GM12878 (cell line): ENCODE measurements around the gene TRAFD1. TPM values are rescaled to one million over a fixed set of nuclear protein-coding genes. Genes with fewer than 3 reads are reported as not detected.

Experiments
- ATAC-seq: fragments of 200-7000 bp; cut with Tn5 transposase; 3 replicates; pipeline ENCODE4 v1.9.1; 2020; ENCODE audit warnings: mild to moderate bottlenecking, moderate library complexity
- BruUV-seq: library from RNA; stranded (reverse); fragments of 400-500 nt; replicated peaks from 2 replicates; lab custom pipeline; 2021; lab: Mats Ljungman, UMichigan
- CTCF ChIA-PET: fragments of 300-600 bp; sonication (Branson Sonifier 250); formaldehyde crosslinking; extraction: SDS; loops from one replicate; lab custom pipeline; 2021; ENCODE audit warnings: inconsistent platforms; lab: Yijun Ruan, JAX
- POLR2A ChIA-PET: fragments of 350-600 bp; formaldehyde crosslinking; extraction: SDS; loops from one replicate; lab custom pipeline; 2021; ENCODE audit warnings: inconsistent platforms; lab: Charles Lee
- RAD21 ChIA-PET: fragments of 300-600 bp; sonication (Branson Sonifier 250); formaldehyde crosslinking; loops from one replicate; lab custom pipeline; 2023; ENCODE audit warnings: antibody characterized with exemption; ENCODE audit not compliant: unreplicated experiment; lab: Charles Lee
- SMC1A ChIA-PET: fragments of 300-600 bp; sonication (Branson Sonifier 250); formaldehyde crosslinking; loops from one replicate; lab custom pipeline; 2023; ENCODE audit not compliant: unreplicated experiment, uncharacterized antibody; lab: Charles Lee
- DNase-seq: peaks from one replicate; pipeline ENCODE4 v3.0.0-alpha.2; 2011; ENCODE audit warnings: low read depth, low spot score
- FAIRE-seq: peaks from 3 replicates; lab custom pipeline; 2011; peaks lifted over from hg19 to GRCh38; lab: Jason Lieb, UNC
- H2AFZ ChIP-seq: 2 replicates; pipeline ENCODE4 v1.6.0; 2011; ENCODE audit warnings: low read depth, low read length, control low read depth; ENCODE audit not compliant: control insufficient read depth
- H3K27ac ChIP-seq: 2 replicates; pipeline ENCODE4 v1.5.1; 2011; ENCODE audit warnings: control low read depth; ENCODE audit not compliant: control insufficient read depth, insufficient read depth
- H3K27me3 ChIP-seq, 2 experiments: replicated peaks in 1 of 2; 2 replicates each; pipeline versions ENCODE4 v1.6.0 to v1.6.1; 2011; ENCODE audit warnings: low read length in 1 of 2; ENCODE audit not compliant: control insufficient read depth in 2 of 2, insufficient read depth in 2 of 2
- H3K36me3 ChIP-seq, 2 experiments: 2 replicates each; pipeline ENCODE4 v1.5.1; 2011; ENCODE audit warnings: low read length in 1 of 2; ENCODE audit not compliant: control insufficient read depth in 2 of 2, insufficient read depth in 2 of 2
- H3K4me1 ChIP-seq: 2 replicates; pipeline ENCODE4 v1.6.1; 2011; ENCODE audit warnings: mild to moderate bottlenecking, low read length, moderate library complexity, mixed read lengths; ENCODE audit not compliant: control insufficient read depth, insufficient read depth
- H3K4me2 ChIP-seq: 2 replicates; pipeline ENCODE4 v1.6.0; 2011; ENCODE audit warnings: control low read depth; ENCODE audit not compliant: control insufficient read depth, insufficient read depth
- H3K4me3 ChIP-seq: fragments of 200-600 bp; sonication (generic); 2 replicates; pipeline ENCODE4 v1.5.1; 2016
- H3K79me2 ChIP-seq: 2 replicates; pipeline ENCODE4 v1.6.0; 2011; ENCODE audit warnings: low read length; ENCODE audit not compliant: control insufficient read depth, insufficient read depth
- H3K9ac ChIP-seq: 2 replicates; pipeline ENCODE4 v1.8.0; 2011; ENCODE audit warnings: low read length, control low read depth, mixed read lengths; ENCODE audit not compliant: control insufficient read depth, insufficient read depth
- H3K9me3 ChIP-seq: replicated peaks from 3 replicates; pipeline ENCODE4 v1.5.1; 2011; ENCODE audit warnings: mild to moderate bottlenecking, low read length; ENCODE audit not compliant: control insufficient read depth, insufficient read depth
- H4K20me1 ChIP-seq: 2 replicates; pipeline ENCODE4 v1.6.0; 2011; ENCODE audit not compliant: control insufficient read depth, insufficient read depth
- BHLHE40 ChIP-seq, 2 experiments: fragments of 450-650 bp in 1 of 2; IDR thresholded peaks; 2 replicates each; pipeline ENCODE4 v1.6.1; 2011 to 2017; ENCODE audit warnings: low read depth in 2 of 2, borderline replicate concordance in 1 of 2, improper control_type of control experiment in 1 of 2, low read length in 1 of 2, mild to moderate bottlenecking in 1 of 2
- CBX5 ChIP-seq: sonication (generic); IDR thresholded peaks from 2 replicates; pipeline ENCODE4 v1.6.1; 2016; ENCODE audit warnings: low read depth, moderate library complexity, mild to moderate bottlenecking, inconsistent platforms
- CHD2 ChIP-seq: IDR thresholded peaks from 2 replicates; pipeline ENCODE4 v1.6.1; 2011; ENCODE audit warnings: low read depth, low read length, improper control_type of control experiment, borderline replicate concordance
- CREB1 ChIP-seq: IDR thresholded peaks from 2 replicates; pipeline ENCODE4 v1.6.1; 2012; ENCODE audit warnings: low read depth, mild to moderate bottlenecking, inconsistent platforms
- CREM ChIP-seq: IDR thresholded peaks from 2 replicates; pipeline ENCODE4 v1.6.1; 2014; ENCODE audit warnings: antibody characterized with exemption, low read depth
- HCFC1 ChIP-seq: fragments of 150-350 bp; IDR thresholded peaks from 2 replicates; pipeline ENCODE4 v1.6.1; 2014; ENCODE audit warnings: low read length
- IKZF1 ChIP-seq: fragments of 450-650 bp; conservative IDR thresholded peaks from 2 replicates; pipeline ENCODE4 v1.6.1; 2017; ENCODE audit warnings: antibody characterized with exemption, mild to moderate bottlenecking
- IRF5 ChIP-seq: fragments of 450-650 bp; IDR thresholded peaks from 2 replicates; pipeline ENCODE4 v1.6.1; 2017; ENCODE audit warnings: borderline replicate concordance
- KDM1A ChIP-seq: fragments of 200-600 bp; sonication (generic); IDR thresholded peaks from 2 replicates; pipeline ENCODE4 v1.6.1; 2016; ENCODE audit warnings: borderline replicate concordance
- KLF5 ChIP-seq: fragments of 450-650 bp; IDR thresholded peaks from 2 replicates; pipeline ENCODE4 v1.6.1; 2014; ENCODE audit warnings: mild to moderate bottlenecking; ENCODE audit not compliant: partially characterized antibody
- MTA2 ChIP-seq: fragments of 450-650 bp; IDR thresholded peaks from 2 replicates; pipeline ENCODE4 v1.6.1; 2016; ENCODE audit warnings: low read depth, mild to moderate bottlenecking, moderate library complexity
- PAX8 ChIP-seq: fragments of 450-650 bp; IDR thresholded peaks from 2 replicates; pipeline ENCODE4 v1.6.1; 2017; ENCODE audit warnings: mild to moderate bottlenecking, moderate library complexity
- RCOR1 ChIP-seq: conservative IDR thresholded peaks from 2 replicates; pipeline ENCODE4 v1.6.1; 2012; ENCODE audit warnings: low read depth, low read length, improper control_type of control experiment
- RELA ChIP-seq: fragments of 450-650 bp; IDR thresholded peaks from 2 replicates; pipeline ENCODE4 v1.8.0; 2014; ENCODE audit warnings: borderline replicate concordance; ENCODE audit not compliant: partially characterized antibody
- SMAD1 ChIP-seq: fragments of 450-650 bp; IDR thresholded peaks from 2 replicates; pipeline ENCODE4 v1.6.1; 2018; ENCODE audit warnings: mild to moderate bottlenecking, low read depth; ENCODE audit not compliant: partially characterized antibody
- SP1 ChIP-seq: IDR thresholded peaks from one replicate; pipeline ENCODE4 v1.6.1; 2011; ENCODE audit warnings: low read depth, low read length
- ZNF687 ChIP-seq: fragments of 450-650 bp; IDR thresholded peaks from 2 replicates; pipeline ENCODE4 v1.6.1; 2017; ENCODE audit warnings: mild to moderate bottlenecking, moderate library complexity
- whole genome bisulfite sequencing: methylation state at CpG from one replicate; pipeline ENCODE4 v1.1.6; 2016; ENCODE audit warnings: low lambda C conversion rate; ENCODE audit not compliant: insufficient replicate concordance, insufficient coverage; ENCODE audit errors: missing lambda C conversion rate; 5-methylcytosine and 5-hydroxymethylcytosine counted together
- in situ Hi-C: fragments of 300-500 bp; cut with MboI; formaldehyde crosslinking; loops from 9 replicates; pipeline ENCODE4 v1.14.3; 2018; ENCODE audit warnings: mixed read lengths
- intact Hi-C: fragments of 100-400 bp; cut with micrococcal nuclease; formaldehyde crosslinking; loops from one replicate; pipeline ENCODE4 v1.14.2; 2022; ENCODE audit not compliant: unreplicated experiment
- polyA plus RNA-seq, 11 experiments: library from polyadenylated mRNA; depleted of rRNA in 4 of 11; unstranded in 6 of 11; stranded (reverse) in 5 of 11; fragments of >200 nt; fragmentation: Nextera tagmentation in 4 of 11; fragmentation: Illumina TruSeq in 1 of 11; extraction: Ambion mirVana in 4 of 11; extraction: Trizol in 1 of 11; gene quantifications; 1 replicate in 1 of 11; 2 replicates in 10 of 11; pipeline versions ENCODE4 v1.2.1 to v1.2.3, GENCODE V29; 2011 to 2016; ENCODE audit warnings: inconsistent platforms in 2 of 11, missing spikeins in 2 of 11, low read depth in 1 of 11
- total RNA-seq, 4 experiments: library from RNA; depleted of rRNA in 3 of 4; stranded (reverse); fragments of >200 nt in 3 of 4; fragmentation: Illumina TruSeq in 1 of 4; extraction: Trizol in 1 of 4; gene quantifications; 2 replicates each; pipeline versions ENCODE4 v1.2.1 to v1.2.3, GENCODE V29; 2013 to 2021

TRAFD1 gene
- total and polyA plus RNA-seq, 10 of the 15 experiments (the other 5 are each of a cell fraction or from before 2014, with no cell fraction given): 37.2 to 55.5 (median 46.2) TPM

GRCh38 chr12:112188130-112188830 lies 62.9 kb downstream of the TRAFD1 start:
- no peak for ATAC-seq
- TF ChIP-seq SMAD1 (no peak), CHD2 (no peak), KLF5 (no peak), RCOR1 (no peak), CREB1 (no peak), MTA2 (no peak), CBX5 (no peak), RELA (no peak), HCFC1 (no peak), ZNF687 (no peak), KDM1A (no peak), SP1 (no peak), IRF5 (no peak), CREM (no peak), IKZF1 (no peak), PAX8 (no peak), BHLHE40 (IDR thresholded peaks at IDR 0.05; ENCODE audit: borderline replicate concordance in 1 of 2, low read depth in 2 of 2, low read length in 1 of 2) (no peak)
- TF ChIP-seq, all 136 proteins: peak for 0
- ChIA-PET CTCF (interaction anchor here (1.4 kb wide), 1 partner anchor 10 kb away, joined by 4 read pairs; no protein-coding TSS in a partner anchor), POLR2A (no interaction called here), SMC1A (no interaction called here), RAD21 (interaction anchor here (1.2 kb wide), 1 partner anchor 10 kb away, joined by 4 read pairs; no protein-coding TSS in a partner anchor)
- Histone ChIP-seq H3K4me3 (no peak overlapping the region), H3K4me1 (peaks cover 10% of the 10 kb centered on the region), H3K9ac (no peak overlapping the region), H3K27ac (no peak overlapping the region), H3K36me3 (peaks cover 19 to 33% of the 10 kb centered on the region in 2 experiments; a peak in 3 of 4 replicates), H2AFZ (no peak overlapping the region), H3K4me2 (no peak overlapping the region), H3K79me2 (no peaks in the 10 kb centered on the region), H3K9me3 (no peaks in the 10 kb centered on the region), H3K27me3 (no peaks in the 10 kb centered on the region), H4K20me1 (no peaks in the 10 kb centered on the region)
- WGBS: 93% methylated on average over 9 of the region's 9 CpGs
- DNase-seq (no peak), FAIRE-seq (no peak)
- BruUV-seq: no TSS peak
- in situ Hi-C loops (no loop called here), intact Hi-C loops (no loop called here)
